ENCODE measurements around the gene ABCB8. TPM values are rescaled to one million over a fixed set of nuclear protein-coding genes. Genes with fewer than 3 reads are reported as not detected.

ABCB8 gene
- total and polyA plus RNA-seq, 9 of the 15 experiments (the other 6 are each of a cell fraction or from before 2014, with no cell fraction given): 7.6 to 106 (median 36.3) TPM

DNA sequence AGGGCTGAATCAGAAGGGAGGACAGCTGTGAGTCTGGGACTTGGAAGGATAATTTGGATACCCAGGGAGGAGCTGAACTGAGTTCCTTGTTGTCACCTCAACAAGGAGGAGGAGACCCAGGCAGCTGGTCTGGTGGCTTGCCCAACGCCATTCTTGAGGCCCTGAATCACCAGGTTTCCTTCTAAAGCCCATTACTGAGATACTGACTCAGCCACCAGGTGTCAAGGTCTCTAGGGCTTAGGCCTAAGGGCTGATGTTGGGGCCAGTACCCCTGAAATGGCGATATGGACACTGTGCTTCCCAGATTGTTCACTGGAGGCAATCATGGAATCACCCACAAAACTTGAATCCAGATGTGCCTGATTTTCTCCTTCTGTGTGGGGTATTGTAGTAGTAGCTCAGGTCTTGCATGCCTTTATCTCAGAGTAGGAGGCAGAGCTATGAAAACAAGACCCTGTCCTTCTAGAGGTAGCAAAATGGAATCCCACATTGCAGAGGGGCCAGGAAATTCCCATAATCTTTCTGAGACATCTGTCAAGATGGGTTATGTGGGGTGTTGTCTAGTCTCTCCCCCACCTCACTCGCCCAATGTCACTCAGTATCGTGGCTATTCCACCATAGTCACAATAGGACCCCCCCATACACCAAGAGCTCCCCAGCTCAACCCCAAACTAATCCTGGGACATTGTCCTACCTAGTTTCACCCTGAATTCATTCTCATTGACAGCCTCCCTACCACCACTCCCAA lies 2.2 kb upstream of the ABCB8 start (continued):
- no peak for TF ChIP-seq ZNF253 (CRISPR knock-in tag; conservative IDR thresholded peaks at IDR 0.05)
- TF ChIP-seq RBBP5 (IDR thresholded peaks at IDR 0.05; ENCODE audit: borderline replicate concordance, insufficient read depth, low read length, poor library complexity, severe bottlenecking): no peak
- no peak for TF ChIP-seq ZNF436 (CRISPR knock-in tag; IDR thresholded peaks at IDR 0.05)
- TF ChIP-seq GTF2A2 (tag; IDR thresholded peaks at IDR 0.05): no peak
- TF ChIP-seq ARID1B (IDR thresholded peaks at IDR 0.05): peak; percentile 33; the same call in 1 of the 2 replicates
- TF ChIP-seq SIN3B (IDR thresholded peaks at IDR 0.05; ENCODE audit: low read depth): no peak
- TF ChIP-seq TEAD4 (IDR thresholded peaks at IDR 0.05; ENCODE audit: low read length): no peak; the same call in 1 of the 2 replicates
- TF ChIP-seq TEAD4 (CRISPR knock-in tag; IDR thresholded peaks at IDR 0.05; ENCODE audit: borderline replicate concordance): no peak
- no peak for TF ChIP-seq ZNF583 (CRISPR knock-in tag; IDR thresholded peaks at IDR 0.05)
- TF ChIP-seq ZBTB34 (CRISPR knock-in tag; IDR thresholded peaks at IDR 0.05): no peak
- TF ChIP-seq SRSF1 (IDR thresholded peaks at IDR 0.05; ENCODE audit: low read depth, low read length): no peak
- TF ChIP-seq NFRKB (IDR thresholded peaks at IDR 0.05; ENCODE audit: low read depth): no peak
- no peak for TF ChIP-seq ZBTB33 (CRISPR knock-in tag; IDR thresholded peaks at IDR 0.05)
- no peak for TF ChIP-seq ETV5 (CRISPR knock-in tag; IDR thresholded peaks at IDR 0.05; ENCODE audit: low read depth)
- TF ChIP-seq, protein P1, sequence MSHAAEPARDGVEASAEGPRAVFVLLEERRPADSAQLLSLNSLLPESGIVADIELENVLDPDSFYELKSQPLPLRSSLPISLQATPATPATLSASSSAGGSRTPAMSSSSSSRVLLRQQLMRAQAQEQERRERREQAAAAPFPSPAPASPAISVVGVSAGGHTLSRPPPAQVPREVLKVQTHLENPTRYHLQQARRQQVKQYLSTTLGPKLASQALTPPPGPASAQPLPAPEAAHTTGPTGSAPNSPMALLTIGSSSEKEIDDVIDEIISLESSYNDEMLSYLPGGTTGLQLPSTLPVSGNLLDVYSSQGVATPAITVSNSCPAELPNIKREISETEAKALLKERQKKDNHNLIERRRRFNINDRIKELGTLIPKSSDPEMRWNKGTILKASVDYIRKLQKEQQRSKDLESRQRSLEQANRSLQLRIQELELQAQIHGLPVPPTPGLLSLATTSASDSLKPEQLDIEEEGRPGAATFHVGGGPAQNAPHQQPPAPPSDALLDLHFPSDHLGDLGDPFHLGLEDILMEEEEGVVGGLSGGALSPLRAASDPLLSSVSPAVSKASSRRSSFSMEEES (CRISPR knock-in tag; IDR thresholded peaks at IDR 0.05): no peak
- TF ChIP-seq MNT (conservative IDR thresholded peaks at IDR 0.05): no peak
- TF ChIP-seq BRD4 (IDR thresholded peaks at IDR 0.05): no peak
- TF ChIP-seq BRD9 (IDR thresholded peaks at IDR 0.05; ENCODE audit: low read depth, partially characterized antibody): no peak
- no peak for TF ChIP-seq NFYB (IDR thresholded peaks at IDR 0.05; ENCODE audit: extremely low read depth, insufficient read length)
- TF ChIP-seq CEBPG (CRISPR knock-in tag; IDR thresholded peaks at IDR 0.05): peak; percentile 26; the same call in 1 of the 2 replicates
- no peak for TF ChIP-seq CEBPG (tag; conservative IDR thresholded peaks at IDR 0.05 in 1 of 2, IDR thresholded peaks at IDR 0.05 in 1 of 2)

Measured in K562 (cell line).